Measurements from ENCODE around the gene RDH11.

The RDH11 gene

GRCh38 chr14:67727361-67727760, 31.8 kb upstream of the RDH11 start:
- TF ChIP-seq, protein P1, sequence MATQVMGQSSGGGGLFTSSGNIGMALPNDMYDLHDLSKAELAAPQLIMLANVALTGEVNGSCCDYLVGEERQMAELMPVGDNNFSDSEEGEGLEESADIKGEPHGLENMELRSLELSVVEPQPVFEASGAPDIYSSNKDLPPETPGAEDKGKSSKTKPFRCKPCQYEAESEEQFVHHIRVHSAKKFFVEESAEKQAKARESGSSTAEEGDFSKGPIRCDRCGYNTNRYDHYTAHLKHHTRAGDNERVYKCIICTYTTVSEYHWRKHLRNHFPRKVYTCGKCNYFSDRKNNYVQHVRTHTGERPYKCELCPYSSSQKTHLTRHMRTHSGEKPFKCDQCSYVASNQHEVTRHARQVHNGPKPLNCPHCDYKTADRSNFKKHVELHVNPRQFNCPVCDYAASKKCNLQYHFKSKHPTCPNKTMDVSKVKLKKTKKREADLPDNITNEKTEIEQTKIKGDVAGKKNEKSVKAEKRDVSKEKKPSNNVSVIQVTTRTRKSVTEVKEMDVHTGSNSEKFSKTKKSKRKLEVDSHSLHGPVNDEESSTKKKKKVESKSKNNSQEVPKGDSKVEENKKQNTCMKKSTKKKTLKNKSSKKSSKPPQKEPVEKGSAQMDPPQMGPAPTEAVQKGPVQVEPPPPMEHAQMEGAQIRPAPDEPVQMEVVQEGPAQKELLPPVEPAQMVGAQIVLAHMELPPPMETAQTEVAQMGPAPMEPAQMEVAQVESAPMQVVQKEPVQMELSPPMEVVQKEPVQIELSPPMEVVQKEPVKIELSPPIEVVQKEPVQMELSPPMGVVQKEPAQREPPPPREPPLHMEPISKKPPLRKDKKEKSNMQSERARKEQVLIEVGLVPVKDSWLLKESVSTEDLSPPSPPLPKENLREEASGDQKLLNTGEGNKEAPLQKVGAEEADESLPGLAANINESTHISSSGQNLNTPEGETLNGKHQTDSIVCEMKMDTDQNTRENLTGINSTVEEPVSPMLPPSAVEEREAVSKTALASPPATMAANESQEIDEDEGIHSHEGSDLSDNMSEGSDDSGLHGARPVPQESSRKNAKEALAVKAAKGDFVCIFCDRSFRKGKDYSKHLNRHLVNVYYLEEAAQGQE (IDR thresholded peaks at IDR 0.05; ENCODE audit: insufficient read depth in 1 of 2, low read depth in 2 of 2, low read length in 2 of 2) = no peak
- TF ChIP-seq FOXP2 (optimal IDR thresholded peaks at IDR 0.05; ENCODE audit: borderline replicate concordance, extremely low read depth, extremely low read length, insufficient read depth) = no peak
- no peak for TF ChIP-seq TAF1 (IDR thresholded peaks at IDR 0.05; ENCODE audit: borderline replicate concordance, insufficient read depth, low read length)
- no peak for TF ChIP-seq POLR2AphosphoS5 (IDR thresholded peaks at IDR 0.05; ENCODE audit: low read depth, low read length)
- no peak for TF ChIP-seq SIN3A (IDR thresholded peaks at IDR 0.05; ENCODE audit: borderline replicate concordance, insufficient read depth, low read length)

DNA sequence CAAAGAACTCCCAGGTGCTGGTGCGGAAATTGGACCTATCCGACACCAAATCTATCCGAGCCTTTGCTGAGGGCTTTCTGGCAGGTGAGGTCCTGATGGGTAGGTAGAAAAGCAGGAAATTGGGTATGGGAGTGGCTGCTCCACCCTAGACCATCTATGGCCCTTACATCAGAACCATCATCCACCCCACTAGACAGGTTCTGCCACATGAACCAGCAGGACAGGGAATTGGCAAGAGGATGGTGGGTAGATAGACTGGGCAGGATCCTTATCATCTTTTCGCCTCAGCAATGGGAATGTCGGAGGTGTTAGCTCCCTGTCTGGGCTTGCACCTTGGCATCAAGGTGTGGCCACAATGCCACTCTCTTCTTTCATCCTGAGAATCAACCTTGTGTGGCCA, 29.6 kb upstream of the RDH11 start:
- TF ChIP-seq TAF1 (IDR thresholded peaks at IDR 0.05; ENCODE audit: borderline replicate concordance, insufficient read depth, low read length) = no peak
- TF ChIP-seq FOXP2 (optimal IDR thresholded peaks at IDR 0.05; ENCODE audit: borderline replicate concordance, extremely low read depth, extremely low read length, insufficient read depth) = no peak
- TF ChIP-seq SIN3A (IDR thresholded peaks at IDR 0.05; ENCODE audit: borderline replicate concordance, insufficient read depth, low read length) = no peak
- TF ChIP-seq, protein P1 (IDR thresholded peaks at IDR 0.05; ENCODE audit: insufficient read depth in 1 of 2, low read depth in 2 of 2, low read length in 2 of 2) = no peak
- TF ChIP-seq POLR2AphosphoS5 (IDR thresholded peaks at IDR 0.05; ENCODE audit: low read depth, low read length) = no peak

DNA sequence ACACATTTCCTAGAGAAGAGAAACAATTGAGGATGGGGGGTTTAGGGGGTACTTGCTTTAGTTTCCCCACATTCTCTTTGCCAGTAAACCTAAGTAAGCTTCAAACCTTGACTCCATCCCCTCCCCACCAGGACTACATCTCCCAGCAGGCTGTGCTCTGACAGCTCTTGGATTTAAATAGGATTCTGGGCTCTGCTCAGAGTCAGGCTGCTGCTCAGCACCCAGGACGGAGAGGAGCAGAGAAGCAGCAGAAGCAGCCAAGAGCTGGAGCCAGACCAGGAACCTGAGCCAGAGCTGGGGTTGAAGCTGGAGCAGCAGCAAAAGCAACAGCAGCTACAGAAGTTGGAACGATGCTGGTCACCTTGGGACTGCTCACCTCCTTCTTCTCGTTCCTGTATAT, 26.7 kb upstream of the RDH11 start:
- no peak for TF ChIP-seq FOXP2 (optimal IDR thresholded peaks at IDR 0.05; ENCODE audit: borderline replicate concordance, extremely low read depth, extremely low read length, insufficient read depth)
- no peak for TF ChIP-seq SIN3A (IDR thresholded peaks at IDR 0.05; ENCODE audit: borderline replicate concordance, insufficient read depth, low read length)
- no peak for TF ChIP-seq POLR2AphosphoS5 (IDR thresholded peaks at IDR 0.05; ENCODE audit: low read depth, low read length)
- TF ChIP-seq TAF1 (IDR thresholded peaks at IDR 0.05; ENCODE audit: borderline replicate concordance, insufficient read depth, low read length) = no peak
- TF ChIP-seq, protein P1 (IDR thresholded peaks at IDR 0.05; ENCODE audit: insufficient read depth in 1 of 2, low read depth in 2 of 2, low read length in 2 of 2) = no peak

DNA sequence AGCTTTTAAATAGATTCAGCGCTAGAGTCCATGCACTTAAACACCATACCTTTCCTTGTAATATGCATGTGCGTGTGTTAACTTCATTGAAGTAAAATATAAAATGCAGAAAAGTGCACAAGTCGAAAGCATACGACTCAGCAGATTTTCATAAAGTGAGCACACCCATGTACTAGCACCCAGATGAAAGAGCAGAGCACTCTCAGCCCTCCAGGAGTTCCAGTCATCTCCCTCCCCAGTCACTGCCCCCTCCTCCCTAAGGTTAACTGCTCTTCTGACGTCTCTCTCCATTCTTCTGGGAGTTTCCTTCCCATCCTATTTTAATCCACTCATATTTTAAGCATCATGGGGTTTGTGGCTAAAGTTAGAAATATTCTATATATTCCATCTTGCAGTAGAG, 26.3 kb upstream of the RDH11 start:
- no peak for TF ChIP-seq SIN3A (IDR thresholded peaks at IDR 0.05; ENCODE audit: borderline replicate concordance, insufficient read depth, low read length)

- TF ChIP-seq SIN3A (IDR thresholded peaks at IDR 0.05; ENCODE audit: borderline replicate concordance, insufficient read depth, low read length) = no peak
Measured at GRCh38 chr14:67719866-67720265, 24.3 kb upstream of the RDH11 start.

DNA sequence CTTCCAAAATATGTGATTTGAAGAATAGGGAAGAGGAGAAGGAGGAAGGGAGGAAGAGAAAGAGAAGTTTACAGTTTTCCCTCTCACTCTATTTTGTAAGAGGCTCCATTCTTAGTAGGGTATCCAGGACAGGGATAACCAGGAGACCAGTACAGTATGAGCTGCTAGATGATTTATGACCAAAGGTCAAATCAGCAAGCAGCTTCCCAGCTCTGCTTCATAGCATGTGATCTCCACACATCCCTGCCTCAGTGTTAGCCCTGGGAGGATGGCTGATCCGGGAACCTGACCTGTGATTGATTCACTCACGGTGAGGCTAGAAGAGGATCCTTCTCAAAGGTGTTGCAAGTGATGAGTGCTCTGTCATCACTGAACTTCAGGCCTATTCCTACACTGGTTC, 22.7 kb upstream of the RDH11 start:
- no peak for TF ChIP-seq FOXP2 (optimal IDR thresholded peaks at IDR 0.05; ENCODE audit: borderline replicate concordance, extremely low read depth, extremely low read length, insufficient read depth)
- TF ChIP-seq TAF1 (IDR thresholded peaks at IDR 0.05; ENCODE audit: borderline replicate concordance, insufficient read depth, low read length) = no peak
- no peak for TF ChIP-seq SIN3A (IDR thresholded peaks at IDR 0.05; ENCODE audit: borderline replicate concordance, insufficient read depth, low read length)
- no peak for TF ChIP-seq POLR2AphosphoS5 (IDR thresholded peaks at IDR 0.05; ENCODE audit: low read depth, low read length)
- TF ChIP-seq, protein P1 (IDR thresholded peaks at IDR 0.05; ENCODE audit: insufficient read depth in 1 of 2, low read depth in 2 of 2, low read length in 2 of 2) = no peak
